HepG2 (cell line): ENCODE data around the gene TSN. TPM values are rescaled to one million over a fixed set of nuclear protein-coding genes. Genes with fewer than 3 reads are reported as not detected.
A peak's percentile ranks its signal among the peaks of the same experiment; 100 is the strongest.

Source experiments
- DR1 ChIP-seq: sonication (generic); formaldehyde crosslinking; IDR thresholded peaks from 2 replicates; pipeline ENCODE4 v1.8.0; 2021; ENCODE audit warnings: mild to moderate bottlenecking, missing genetic modification reagents, inconsistent platforms
- GATAD2A ChIP-seq: IDR thresholded peaks from 2 replicates; pipeline ENCODE4 v1.6.1; 2016
- GTF3A ChIP-seq: sonication (generic); formaldehyde crosslinking; conservative IDR thresholded peaks from 2 replicates; pipeline ENCODE4 v1.4.0; 2020; ENCODE audit warnings: mild to moderate bottlenecking, missing genetic modification reagents
- PHF5A ChIP-seq: IDR thresholded peaks from one replicate; pipeline ENCODE4 v1.6.1; 2018; ENCODE audit warnings: low read depth, missing genetic modification reagents; ENCODE audit not compliant: unreplicated experiment
- RBM39 ChIP-seq: fragments of 200-400 bp; formaldehyde crosslinking; IDR thresholded peaks from one replicate; pipeline ENCODE4 v1.6.1; 2018; ENCODE audit warnings: antibody characterized with exemption, mild to moderate bottlenecking, low read depth, low read length; ENCODE audit not compliant: poor library complexity, severe bottlenecking
- SOX6 ChIP-seq, 2 experiments: fragments of 450-650 bp in 1 of 2; sonication (generic) in 1 of 2; formaldehyde crosslinking in 1 of 2; IDR thresholded peaks; 2 replicates each; pipeline versions ENCODE4 v1.4.0 to v1.6.1; 2017 to 2020; ENCODE audit warnings: antibody characterized with exemption in 1 of 2, mild to moderate bottlenecking in 1 of 2, missing genetic modification reagents in 1 of 2
- SP1 ChIP-seq, 2 experiments: fragments of 450-650 bp in 1 of 2; sonication (generic) in 1 of 2; formaldehyde crosslinking in 1 of 2; IDR thresholded peaks; 2 replicates each; pipeline versions ENCODE4 v1.4.0 to v1.6.1; 2016 to 2020; ENCODE audit warnings: missing genetic modification reagents in 1 of 2
- SRF ChIP-seq: IDR thresholded peaks from 2 replicates; pipeline ENCODE4 v1.6.1; 2011; ENCODE audit warnings: mild to moderate bottlenecking, low read depth, low read length, moderate library complexity
- ZBTB38 ChIP-seq: sonication (generic); formaldehyde crosslinking; IDR thresholded peaks from 2 replicates; pipeline ENCODE4 v1.5.1; 2020; ENCODE audit warnings: mild to moderate bottlenecking, missing genetic modification reagents
- ZNF598 ChIP-seq: sonication (generic); formaldehyde crosslinking; IDR thresholded peaks from 2 replicates; pipeline ENCODE4 v1.5.1; 2020; ENCODE audit warnings: mild to moderate bottlenecking, missing genetic modification reagents, borderline replicate concordance
- ZNF703 ChIP-seq: sonication (generic); formaldehyde crosslinking; IDR thresholded peaks from 2 replicates; pipeline ENCODE4 v1.5.1; 2020; ENCODE audit warnings: missing genetic modification reagents, mild to moderate bottlenecking, moderate library complexity, borderline replicate concordance
- ZNF761 ChIP-seq: sonication (generic); formaldehyde crosslinking; conservative IDR thresholded peaks from 2 replicates; pipeline ENCODE4 v1.4.0; 2020; ENCODE audit warnings: mild to moderate bottlenecking, missing genetic modification reagents
- ZSCAN30 ChIP-seq: sonication (generic); formaldehyde crosslinking; IDR thresholded peaks from 2 replicates; pipeline ENCODE4 v1.5.0; 2020; ENCODE audit warnings: mild to moderate bottlenecking, missing genetic modification reagents
- ZZZ3 ChIP-seq: sonication (generic); formaldehyde crosslinking; IDR thresholded peaks from 2 replicates; pipeline ENCODE4 v1.4.0; 2020; ENCODE audit warnings: missing genetic modification reagents, mild to moderate bottlenecking, borderline replicate concordance
- polyA plus RNA-seq, 8 experiments: library from polyadenylated mRNA; depleted of rRNA in 3 of 8; stranded (reverse) in 7 of 8; unstranded in 1 of 8; fragments of >200 nt; fragmentation: Illumina TruSeq in 4 of 8; extraction: Trizol in 4 of 8; gene quantifications; 2 replicates each; pipeline versions ENCODE4 v1.2.1 to v1.2.3, GENCODE V29; 2011 to 2016; ENCODE audit warnings: low read depth in 4 of 8, missing spikeins in 1 of 8, mixed read lengths in 1 of 8; ENCODE audit not compliant: insufficient read depth in 1 of 8
- total RNA-seq, 5 experiments: library from RNA; depleted of rRNA; stranded (reverse); fragments of >200 nt; fragmentation: Illumina TruSeq; extraction: Trizol; gene quantifications; 2 replicates each; pipeline ENCODE4 v1.2.3, GENCODE V29; 2016; ENCODE audit warnings: low read depth in 1 of 5
- TF ChIP-seq, protein P1 (sequence below): sonication (generic); formaldehyde crosslinking; IDR thresholded peaks from 2 replicates; pipeline ENCODE4 v1.5.0; 2020; ENCODE audit warnings: missing genetic modification reagents
- TF ChIP-seq, protein P2 (sequence below): sonication (generic); formaldehyde crosslinking; IDR thresholded peaks from 2 replicates; pipeline ENCODE4 v1.4.0; 2020; ENCODE audit warnings: missing genetic modification reagents
- TF ChIP-seq, protein P3 (sequence below): sonication (generic); formaldehyde crosslinking; IDR thresholded peaks from 2 replicates; pipeline ENCODE4 v1.4.0; 2020; ENCODE audit warnings: missing genetic modification reagents
- TF ChIP-seq, protein P4 (sequence below): sonication (generic); formaldehyde crosslinking; IDR thresholded peaks from 2 replicates; pipeline ENCODE4 v1.5.0; 2020; ENCODE audit warnings: mild to moderate bottlenecking, missing genetic modification reagents
- TF ChIP-seq, protein P5 (sequence below): sonication (generic); formaldehyde crosslinking; IDR thresholded peaks from 2 replicates; pipeline ENCODE4 v1.8.0; 2022; ENCODE audit warnings: missing genetic modification reagents, mild to moderate bottlenecking, inconsistent platforms, borderline replicate concordance

The TSN gene
- total and polyA plus RNA-seq, 2 of the 13 experiments (the other 11 are each of a cell fraction or from before 2014, with no cell fraction given), result 56.4 to 115 TPM

DNA sequence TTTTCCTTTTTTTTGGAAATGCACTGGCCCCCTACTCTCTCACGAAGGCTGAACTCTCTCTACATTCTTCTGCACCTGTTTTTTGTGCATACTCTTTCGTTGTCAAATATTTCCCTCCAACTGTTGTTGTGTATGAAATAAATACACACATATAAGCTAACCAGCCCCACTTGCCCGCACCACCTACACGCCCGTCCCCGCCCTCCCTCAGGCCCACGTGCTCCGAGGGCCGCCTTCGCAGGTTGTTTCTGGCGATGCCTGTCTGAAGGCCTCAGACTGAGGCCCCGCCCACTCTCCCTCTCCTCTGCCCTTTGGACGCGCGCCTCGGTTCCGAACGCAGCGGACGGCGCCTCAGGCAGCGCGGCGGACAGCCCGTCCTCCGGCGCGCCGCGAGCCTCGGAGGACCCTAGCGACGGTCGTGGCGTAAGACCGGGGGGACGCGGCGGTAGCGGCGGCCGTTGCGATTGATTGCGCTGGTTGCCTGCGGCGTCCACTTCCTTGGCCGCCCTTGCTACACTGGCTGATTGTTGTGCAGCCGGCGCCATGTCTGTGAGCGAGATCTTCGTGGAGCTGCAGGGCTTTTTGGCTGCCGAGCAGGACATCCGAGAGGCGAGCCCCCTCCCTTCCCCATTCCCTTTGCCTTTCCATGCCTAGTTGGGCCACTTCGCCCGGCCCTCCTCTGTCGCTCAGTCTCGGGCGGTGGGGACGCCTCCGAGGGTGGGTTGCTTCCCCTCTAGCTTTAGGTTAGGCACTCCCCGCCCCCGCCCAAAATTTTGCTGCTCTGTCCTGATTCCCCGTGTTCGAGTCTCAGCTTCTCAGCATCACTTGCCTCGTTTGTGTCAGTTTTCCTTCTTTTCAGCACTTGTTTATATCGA is at the start of gene TSN (continued):
- TF ChIP-seq ZSCAN30 (CRISPR knock-in tag) (no peak), RBM39 (peak; percentile 80), SP1 (IDR thresholded peaks at IDR 0.05) (0 out of 2 replicates have a peak, but pooled peaks have one; percentile 67), SP1 (CRISPR knock-in tag; IDR thresholded peaks at IDR 0.05) (peak; percentile 100), GTF3A (CRISPR knock-in tag) (0 out of 2 replicates have a peak, but pooled peaks have one; percentile 69), ZNF761 (CRISPR knock-in tag) (0 out of 2 replicates have a peak, but pooled peaks have one; percentile 70), GATAD2A (CRISPR knock-in tag) (0 out of 2 replicates have a peak, but pooled peaks have one; percentile 24), SOX6 (IDR thresholded peaks at IDR 0.05) (no peak), SOX6 (CRISPR knock-in tag; IDR thresholded peaks at IDR 0.05) (peak; percentile 84), SRF (peak; percentile 80), ZZZ3 (CRISPR knock-in tag) (peak; percentile 98; the same call in 1 of the 2 replicates), ZNF598 (CRISPR knock-in tag) (peak; percentile 98), ZNF703 (CRISPR knock-in tag) (no peak), ZBTB38 (CRISPR knock-in tag) (peak; percentile 97), DR1 (CRISPR knock-in tag) (peak; percentile 92), PHF5A (CRISPR knock-in tag) (peak; percentile 92)
- TF ChIP-seq, protein P1, sequence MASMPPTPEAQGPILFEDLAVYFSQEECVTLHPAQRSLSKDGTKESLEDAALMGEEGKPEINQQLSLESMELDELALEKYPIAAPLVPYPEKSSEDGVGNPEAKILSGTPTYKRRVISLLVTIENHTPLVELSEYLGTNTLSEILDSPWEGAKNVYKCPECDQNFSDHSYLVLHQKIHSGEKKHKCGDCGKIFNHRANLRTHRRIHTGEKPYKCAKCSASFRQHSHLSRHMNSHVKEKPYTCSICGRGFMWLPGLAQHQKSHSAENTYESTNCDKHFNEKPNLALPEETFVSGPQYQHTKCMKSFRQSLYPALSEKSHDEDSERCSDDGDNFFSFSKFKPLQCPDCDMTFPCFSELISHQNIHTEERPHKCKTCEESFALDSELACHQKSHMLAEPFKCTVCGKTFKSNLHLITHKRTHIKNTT (CRISPR knock-in tag), result 0 out of 2 replicates have a peak, but pooled peaks have one; percentile 45
- TF ChIP-seq, protein P2, sequence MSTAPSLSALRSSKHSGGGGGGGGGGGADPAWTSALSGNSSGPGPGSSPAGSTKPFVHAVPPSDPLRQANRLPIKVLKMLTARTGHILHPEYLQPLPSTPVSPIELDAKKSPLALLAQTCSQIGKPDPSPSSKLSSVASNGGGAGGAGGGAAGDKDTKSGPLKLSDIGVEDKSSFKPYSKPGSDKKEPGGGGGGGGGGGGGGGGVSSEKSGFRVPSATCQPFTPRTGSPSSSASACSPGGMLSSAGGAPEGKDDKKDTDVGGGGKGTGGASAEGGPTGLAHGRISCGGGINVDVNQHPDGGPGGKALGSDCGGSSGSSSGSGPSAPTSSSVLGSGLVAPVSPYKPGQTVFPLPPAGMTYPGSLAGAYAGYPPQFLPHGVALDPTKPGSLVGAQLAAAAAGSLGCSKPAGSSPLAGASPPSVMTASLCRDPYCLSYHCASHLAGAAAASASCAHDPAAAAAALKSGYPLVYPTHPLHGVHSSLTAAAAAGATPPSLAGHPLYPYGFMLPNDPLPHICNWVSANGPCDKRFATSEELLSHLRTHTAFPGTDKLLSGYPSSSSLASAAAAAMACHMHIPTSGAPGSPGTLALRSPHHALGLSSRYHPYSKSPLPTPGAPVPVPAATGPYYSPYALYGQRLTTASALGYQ, result peak; percentile 64; the same call in 1 of the 2 replicates
- TF ChIP-seq, protein P3, sequence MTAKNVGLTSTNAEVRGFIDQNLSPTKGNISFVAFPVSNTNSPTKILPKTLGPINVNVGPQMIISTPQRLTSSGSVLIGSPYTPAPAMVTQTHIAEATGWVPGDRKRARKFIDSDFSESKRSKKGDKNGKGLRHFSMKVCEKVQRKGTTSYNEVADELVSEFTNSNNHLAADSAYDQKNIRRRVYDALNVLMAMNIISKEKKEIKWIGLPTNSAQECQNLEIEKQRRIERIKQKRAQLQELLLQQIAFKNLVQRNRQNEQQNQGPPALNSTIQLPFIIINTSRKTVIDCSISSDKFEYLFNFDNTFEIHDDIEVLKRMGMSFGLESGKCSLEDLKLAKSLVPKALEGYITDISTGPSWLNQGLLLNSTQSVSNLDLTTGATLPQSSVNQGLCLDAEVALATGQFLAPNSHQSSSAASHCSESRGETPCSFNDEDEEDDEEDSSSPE (CRISPR knock-in tag), result peak; percentile 96
- TF ChIP-seq, protein P4, sequence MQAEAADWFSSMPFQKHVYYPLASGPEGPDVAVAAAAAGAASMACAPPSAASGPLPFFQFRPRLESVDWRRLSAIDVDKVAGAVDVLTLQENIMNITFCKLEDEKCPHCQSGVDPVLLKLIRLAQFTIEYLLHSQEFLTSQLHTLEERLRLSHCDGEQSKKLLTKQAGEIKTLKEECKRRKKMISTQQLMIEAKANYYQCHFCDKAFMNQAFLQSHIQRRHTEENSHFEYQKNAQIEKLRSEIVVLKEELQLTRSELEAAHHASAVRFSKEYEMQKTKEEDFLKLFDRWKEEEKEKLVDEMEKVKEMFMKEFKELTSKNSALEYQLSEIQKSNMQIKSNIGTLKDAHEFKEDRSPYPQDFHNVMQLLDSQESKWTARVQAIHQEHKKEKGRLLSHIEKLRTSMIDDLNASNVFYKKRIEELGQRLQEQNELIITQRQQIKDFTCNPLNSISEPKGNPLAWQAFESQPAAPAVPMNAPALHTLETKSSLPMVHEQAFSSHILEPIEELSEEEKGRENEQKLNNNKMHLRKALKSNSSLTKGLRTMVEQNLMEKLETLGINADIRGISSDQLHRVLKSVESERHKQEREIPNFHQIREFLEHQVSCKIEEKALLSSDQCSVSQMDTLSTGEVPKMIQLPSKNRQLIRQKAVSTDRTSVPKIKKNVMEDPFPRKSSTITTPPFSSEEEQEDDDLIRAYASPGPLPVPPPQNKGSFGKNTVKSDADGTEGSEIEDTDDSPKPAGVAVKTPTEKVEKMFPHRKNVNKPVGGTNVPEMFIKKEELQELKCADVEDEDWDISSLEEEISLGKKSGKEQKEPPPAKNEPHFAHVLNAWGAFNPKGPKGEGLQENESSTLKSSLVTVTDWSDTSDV (CRISPR knock-in tag), result no peak
- TF ChIP-seq, protein P5, sequence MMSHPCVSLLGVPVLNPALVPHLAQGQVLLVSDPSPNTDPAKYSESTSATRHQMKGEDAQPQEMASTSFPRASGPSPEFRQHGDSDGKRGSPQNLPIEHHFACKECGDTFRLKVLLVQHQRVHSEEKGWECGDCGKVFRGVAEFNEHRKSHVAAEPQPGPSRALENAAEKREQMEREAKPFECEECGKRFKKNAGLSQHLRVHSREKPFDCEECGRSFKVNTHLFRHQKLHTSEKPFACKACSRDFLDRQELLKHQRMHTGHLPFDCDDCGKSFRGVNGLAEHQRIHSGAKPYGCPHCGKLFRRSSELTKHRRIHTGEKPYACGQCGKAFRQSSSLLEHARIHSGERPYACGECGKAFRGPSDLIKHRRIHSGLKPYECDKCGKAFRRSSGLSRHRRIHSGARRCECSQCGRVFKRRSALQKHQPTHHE (CRISPR knock-in tag), result peak; percentile 82; the same call in 1 of the 2 replicates
